BLaER1 (cell line): Measurements from ENCODE around the gene TMEM204.

Experiments
- H3K27ac ChIP-seq: shearing (Covaris generic); formaldehyde crosslinking; 2 replicates; pipeline ENCODE4 v1.8.1; 2022
- H3K27me3 ChIP-seq: shearing (Covaris generic); formaldehyde crosslinking; 2 replicates; pipeline ENCODE4 v1.8.1; 2022
- H3K36me3 ChIP-seq: shearing (Covaris generic); formaldehyde crosslinking; 2 replicates; pipeline ENCODE4 v1.8.1; 2022
- H3K4me1 ChIP-seq: shearing (Covaris generic); formaldehyde crosslinking; 2 replicates; pipeline ENCODE4 v1.8.1; 2022
- H3K4me2 ChIP-seq: shearing (Covaris generic); formaldehyde crosslinking; 2 replicates; pipeline ENCODE4 v1.8.1; 2022
- H3K4me3 ChIP-seq: shearing (Covaris generic); formaldehyde crosslinking; 2 replicates; pipeline ENCODE4 v1.8.1; 2022
- H3K9ac ChIP-seq: shearing (Covaris generic); formaldehyde crosslinking; 2 replicates; pipeline ENCODE4 v1.8.1; 2022
- H3K9me3 ChIP-seq: shearing (Covaris generic); formaldehyde crosslinking; 2 replicates; pipeline ENCODE4 v1.8.1; 2022
- H4K20me1 ChIP-seq: shearing (Covaris generic); formaldehyde crosslinking; 2 replicates; pipeline ENCODE4 v1.8.1; 2022
- Cebpa-rat ChIP-seq: shearing (Covaris generic); IDR thresholded peaks from 2 replicates; pipeline ENCODE4 v1.8.1; 2022

Gene TMEM204

DNA sequence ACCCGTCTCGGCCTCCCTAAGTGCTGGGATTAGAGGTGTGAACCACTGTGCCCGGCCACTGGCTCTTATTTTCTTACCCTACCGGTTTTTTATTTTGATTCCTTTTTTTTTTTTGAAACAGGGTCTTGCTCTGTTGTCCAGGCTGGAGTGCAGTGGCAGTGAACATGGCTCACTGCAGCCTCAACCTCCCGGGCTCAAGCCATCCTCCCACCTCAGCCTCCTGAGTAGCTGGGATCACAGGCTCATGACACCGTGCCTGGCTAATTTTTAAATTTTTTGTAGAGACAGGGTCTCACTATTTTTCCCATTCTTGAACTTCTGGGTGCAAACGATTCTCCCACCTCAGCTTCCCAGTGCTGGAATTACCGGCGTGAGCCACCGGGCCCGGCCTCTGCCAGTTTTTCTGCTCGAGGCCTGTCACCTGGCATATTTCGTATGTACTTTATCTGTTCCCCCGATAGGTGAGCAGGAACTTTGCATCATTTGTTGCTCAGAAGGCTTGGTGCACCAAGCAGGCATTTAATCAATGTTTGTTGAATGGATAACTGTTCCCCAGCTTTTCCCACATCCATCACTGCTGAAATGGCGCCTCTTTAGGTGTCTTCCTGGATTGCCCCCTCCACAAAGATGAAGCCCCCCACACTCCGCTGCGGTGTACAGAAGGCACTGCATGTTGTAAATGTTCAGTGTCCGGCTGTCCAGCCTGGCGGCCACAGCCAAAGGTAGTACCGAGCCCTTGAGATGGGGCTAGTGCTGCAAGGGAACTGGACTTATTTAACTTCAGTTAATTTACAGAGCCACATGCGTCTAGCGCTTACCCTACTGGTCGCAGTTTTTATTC lies 41.2 kb upstream of the TMEM204 start:
- H3K4me1 ChIP-seq: peaks cover 33% of the 10 kb centered on the region
- H3K4me3 ChIP-seq: peak overlapping the region; percentile 96
- no peaks in the 10 kb centered on the region for H3K27me3 ChIP-seq
- TF ChIP-seq Cebpa-rat: no peak
- H3K9me3 ChIP-seq: no peaks in the 10 kb centered on the region
- H3K4me2 ChIP-seq: peak overlapping the region; percentile 95
- peaks cover 31% of the 10 kb centered on the region for H3K36me3 ChIP-seq
- peak overlapping the region; percentile 97 for H3K27ac ChIP-seq
- peaks cover 37% of the 10 kb centered on the region for H4K20me1 ChIP-seq
- H3K9ac ChIP-seq: peak overlapping the region; percentile 98; the same call in 1 of the 2 replicates

- Histone ChIP-seq H3K27me3 (no peaks in the 10 kb centered on the region), H3K36me3 (peaks cover 40% of the 10 kb centered on the region), H4K20me1 (peaks cover 45% of the 10 kb centered on the region), H3K9me3 (no peaks in the 10 kb centered on the region), H3K4me2 (peak within 1 kb of the TSS; percentile 95), H3K9ac (peak within 1 kb of the TSS; percentile 98), H3K4me3 (peak within 1 kb of the TSS; percentile 96), H3K4me1 (peaks cover 33% of the 10 kb centered on the region), H3K27ac (peak within 1 kb of the TSS; percentile 97)
- no peak for TF ChIP-seq Cebpa-rat
These were observed 40.3 kb upstream of the TMEM204 start, which contains the start of gene TELO2 for GRCh38 chr16:1492923-1493745. TSS of gene TELO2 (plus strand) at chr16:1493360. CDS start at chr16:1494282, 922 bp downstream.

- H3K4me3 ChIP-seq: peak overlapping the region; percentile 96
- no peak for TF ChIP-seq Cebpa-rat
- H3K27ac ChIP-seq: peak overlapping the region; percentile 97
- peaks cover 33% of the 10 kb centered on the region for H3K4me1 ChIP-seq
- H3K9ac ChIP-seq: peak overlapping the region; percentile 98
- no peaks in the 10 kb centered on the region for H3K9me3 ChIP-seq
- no peaks in the 10 kb centered on the region for H3K27me3 ChIP-seq
- H3K4me2 ChIP-seq: peak overlapping the region; percentile 95
- peaks cover 51% of the 10 kb centered on the region for H4K20me1 ChIP-seq
- H3K36me3 ChIP-seq: peaks cover 46% of the 10 kb centered on the region
These were observed 39.7 kb upstream of the TMEM204 start for GRCh38 chr16:1493746-1494094.

DNA sequence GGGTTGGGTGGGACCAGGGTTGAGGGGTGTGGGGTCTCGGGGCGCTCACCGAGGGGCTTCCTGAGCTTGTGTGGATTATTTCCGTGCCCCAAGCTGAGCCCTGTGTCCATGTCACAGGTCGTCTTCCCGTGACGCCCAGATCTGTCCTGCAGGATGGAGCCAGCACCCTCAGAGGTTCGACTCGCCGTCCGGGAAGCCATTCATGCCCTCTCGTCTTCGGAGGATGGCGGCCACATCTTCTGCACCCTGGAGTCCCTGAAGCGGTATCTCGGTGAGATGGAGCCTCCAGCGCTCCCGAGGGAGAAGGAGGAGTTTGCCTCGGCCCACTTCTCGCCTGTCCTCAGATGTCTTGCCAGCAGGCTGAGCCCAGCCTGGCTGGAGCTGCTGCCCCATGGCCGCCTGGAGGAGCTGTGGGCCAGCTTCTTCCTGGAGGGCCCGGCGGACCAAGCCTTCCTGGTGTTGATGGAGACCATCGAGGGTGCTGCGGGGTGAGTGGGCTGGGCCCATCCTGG lies 39.3 kb upstream of the TMEM204 start:
- peak overlapping the region; percentile 96 for H3K4me3 ChIP-seq
- peak overlapping the region; percentile 95 for H3K4me2 ChIP-seq
- H3K27ac ChIP-seq: peak overlapping the region; percentile 97
- no peak for TF ChIP-seq Cebpa-rat
- peaks cover 56% of the 10 kb centered on the region for H4K20me1 ChIP-seq
- peaks cover 50% of the 10 kb centered on the region for H3K36me3 ChIP-seq
- H3K27me3 ChIP-seq: no peaks in the 10 kb centered on the region
- H3K9ac ChIP-seq: peak overlapping the region; percentile 98
- peaks cover 33% of the 10 kb centered on the region for H3K4me1 ChIP-seq
- no peaks in the 10 kb centered on the region for H3K9me3 ChIP-seq

DNA sequence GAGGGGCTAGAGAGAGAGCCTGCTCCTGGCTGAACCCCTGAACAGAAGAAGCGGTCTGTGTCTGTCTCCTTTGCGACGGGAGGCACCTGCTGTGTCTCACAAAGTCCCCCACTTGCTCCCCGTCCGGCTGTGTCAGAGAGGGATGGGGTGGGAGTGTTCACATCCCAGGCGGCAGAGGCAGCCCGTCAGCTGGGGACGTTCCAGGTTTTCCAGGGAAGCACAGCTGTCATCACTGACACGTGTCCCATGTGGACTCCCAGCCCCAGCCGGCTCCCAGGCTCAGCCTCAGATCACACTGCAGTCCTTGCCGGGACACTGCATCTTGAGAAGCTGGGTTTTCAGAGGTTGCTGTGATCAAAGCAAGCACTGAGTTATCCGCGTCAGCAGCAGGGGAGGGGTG lies 38.8 kb upstream of the TMEM204 start:
- Histone ChIP-seq H3K36me3 (peaks cover 55% of the 10 kb centered on the region), H3K4me2 (peak overlapping the region; percentile 95), H3K9ac (peak overlapping the region; percentile 98), H3K27ac (no peak overlapping the region), H4K20me1 (peaks cover 56% of the 10 kb centered on the region), H3K27me3 (no peaks in the 10 kb centered on the region), H3K4me3 (peak overlapping the region; percentile 96), H3K4me1 (peaks cover 33% of the 10 kb centered on the region), H3K9me3 (no peaks in the 10 kb centered on the region)
- TF ChIP-seq Cebpa-rat: no peak

DNA sequence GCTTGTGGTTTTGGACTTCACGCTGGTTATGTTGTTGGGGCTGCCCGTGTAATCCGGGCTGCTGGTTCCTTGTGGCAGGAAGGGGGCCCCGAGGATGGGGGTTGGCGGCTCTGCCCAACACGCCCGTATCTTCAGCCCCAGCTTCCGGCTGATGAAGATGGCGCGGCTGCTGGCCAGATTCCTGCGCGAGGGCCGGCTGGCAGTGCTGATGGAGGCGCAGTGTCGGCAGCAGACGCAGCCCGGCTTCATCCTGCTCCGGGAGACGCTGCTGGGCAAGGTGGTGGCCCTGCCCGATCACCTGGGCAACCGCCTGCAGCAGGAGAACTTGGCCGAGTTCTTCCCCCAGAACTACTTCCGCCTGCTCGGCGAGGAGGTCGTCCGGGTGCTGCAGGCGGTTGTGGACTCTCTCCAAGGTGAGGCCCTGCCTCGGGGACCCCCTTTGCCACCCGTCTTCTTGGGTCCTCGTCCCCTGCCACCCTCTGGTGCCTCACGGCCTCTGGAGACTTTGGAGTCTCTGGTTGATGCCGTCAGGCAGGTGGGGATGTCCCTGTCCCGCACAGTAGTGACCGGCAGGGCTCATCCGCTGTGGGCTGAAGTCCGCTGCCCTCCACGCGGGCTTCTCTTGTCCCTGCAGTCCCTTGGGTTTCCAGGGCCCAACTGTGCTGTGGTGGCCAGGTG lies 38.1 kb upstream of the TMEM204 start:
- H3K4me1 ChIP-seq: peaks cover 33% of the 10 kb centered on the region
- no peak for TF ChIP-seq Cebpa-rat
- H3K9ac ChIP-seq: peak overlapping the region; percentile 98
- peak overlapping the region; percentile 95 for H3K4me2 ChIP-seq
- H4K20me1 ChIP-seq: peaks cover 56% of the 10 kb centered on the region
- H3K9me3 ChIP-seq: no peaks in the 10 kb centered on the region
- no peak overlapping the region for H3K4me3 ChIP-seq
- H3K36me3 ChIP-seq: peaks cover 61% of the 10 kb centered on the region
- no peaks in the 10 kb centered on the region for H3K27me3 ChIP-seq
- no peak overlapping the region for H3K27ac ChIP-seq

DNA sequence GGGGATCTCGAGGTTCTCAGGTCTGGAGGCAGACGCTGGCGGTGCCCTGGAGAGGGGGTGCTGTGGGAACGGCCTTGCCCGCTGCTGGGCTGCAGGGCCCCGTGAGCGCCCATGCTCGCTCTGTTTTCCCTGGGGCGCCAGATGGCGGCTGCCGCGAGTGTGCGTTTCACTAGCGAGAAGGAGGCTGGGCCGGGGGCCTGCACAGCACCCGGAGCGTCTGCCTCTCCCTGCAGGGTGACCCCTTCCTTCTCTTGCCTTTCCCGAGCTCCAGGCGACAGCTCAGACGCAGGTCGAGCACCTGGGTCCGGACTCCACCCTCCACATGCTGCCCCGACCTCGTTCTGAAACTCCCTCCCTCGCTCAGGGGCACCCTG lies 37.6 kb upstream of the TMEM204 start:
- peaks cover 33% of the 10 kb centered on the region for H3K4me1 ChIP-seq
- H3K27me3 ChIP-seq: no peaks in the 10 kb centered on the region
- H3K4me2 ChIP-seq: no peak overlapping the region; the same call in 1 of the 2 replicates
- H4K20me1 ChIP-seq: peaks cover 56% of the 10 kb centered on the region
- no peak for TF ChIP-seq Cebpa-rat
- no peaks in the 10 kb centered on the region for H3K9me3 ChIP-seq
- H3K9ac ChIP-seq: peak overlapping the region; percentile 98
- no peak overlapping the region for H3K27ac ChIP-seq
- H3K4me3 ChIP-seq: no peak overlapping the region
- H3K36me3 ChIP-seq: peaks cover 66% of the 10 kb centered on the region

DNA sequence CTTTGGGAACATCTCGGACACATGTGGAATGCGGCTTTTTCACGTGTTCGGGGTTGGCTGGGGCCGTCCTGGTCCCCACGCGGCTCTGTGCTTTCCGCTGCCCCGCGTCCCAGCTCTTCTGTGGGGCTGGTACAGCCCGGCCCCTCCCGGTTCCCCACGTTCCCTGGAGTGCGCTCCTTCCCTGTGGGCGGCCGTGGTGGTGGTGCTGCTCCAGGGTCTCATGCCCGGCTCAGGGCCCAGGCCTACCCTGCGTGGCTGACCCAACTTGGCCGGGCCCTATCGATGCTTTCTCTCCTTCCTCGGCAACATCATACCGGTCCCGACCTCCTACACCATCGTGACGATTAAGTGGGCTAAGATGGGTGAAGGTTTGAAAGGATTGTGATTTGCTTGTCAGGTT lies 37.0 kb upstream of the TMEM204 start:
- no peak for TF ChIP-seq Cebpa-rat
- Histone ChIP-seq H3K36me3 (peaks cover 72% of the 10 kb centered on the region), H4K20me1 (peaks cover 60% of the 10 kb centered on the region), H3K27ac (no peak overlapping the region), H3K4me3 (no peak overlapping the region), H3K9me3 (no peaks in the 10 kb centered on the region), H3K27me3 (no peaks in the 10 kb centered on the region), H3K9ac (0 out of 2 replicates have a peak overlapping the region, but pooled peaks have one; percentile 98), H3K4me1 (peaks cover 33% of the 10 kb centered on the region), H3K4me2 (no peak overlapping the region)

DNA sequence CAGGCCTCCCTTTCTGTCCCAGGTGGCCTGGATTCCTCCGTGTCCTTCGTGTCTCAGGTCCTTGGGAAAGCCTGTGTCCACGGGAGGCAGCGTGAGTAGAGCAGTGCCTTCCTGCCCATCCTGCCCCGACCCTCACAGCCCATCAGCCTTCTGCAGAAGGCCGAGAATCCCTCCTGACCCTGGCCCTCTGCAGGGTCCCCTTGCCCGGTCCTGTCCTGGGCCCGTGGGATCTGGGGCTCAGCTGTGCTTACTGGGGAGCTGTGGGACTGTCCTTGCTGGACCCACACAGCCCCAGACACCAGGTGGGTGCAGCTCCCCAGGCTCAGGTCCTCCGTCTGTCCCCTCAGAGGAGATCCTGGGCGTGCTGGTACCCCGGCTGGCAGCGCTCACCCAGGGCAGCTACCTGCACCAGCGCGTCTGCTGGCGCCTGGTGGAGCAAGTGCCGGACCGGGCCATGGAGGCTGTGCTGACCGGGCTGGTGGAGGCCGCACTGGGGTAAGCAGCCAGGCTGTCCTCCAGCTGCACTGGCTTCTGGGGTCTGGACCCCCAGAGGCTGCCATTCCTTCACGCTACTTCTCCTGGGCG lies 36.4 kb upstream of the TMEM204 start:
- no peak for TF ChIP-seq Cebpa-rat
- peaks cover 31% of the 10 kb centered on the region for H3K4me1 ChIP-seq

More for the DNA sequence above, 36.4 kb upstream of the TMEM204 start:
- Histone ChIP-seq H3K27me3 (no peaks in the 10 kb centered on the region), H3K27ac (no peak overlapping the region), H3K4me3 (no peak overlapping the region), H3K4me2 (no peak overlapping the region), H3K36me3 (peaks cover 79% of the 10 kb centered on the region), H3K9me3 (no peaks in the 10 kb centered on the region), H4K20me1 (peaks cover 64% of the 10 kb centered on the region), H3K9ac (no peak overlapping the region)
